Stimulated activated effector memory CD8-positive, alpha-beta T cell treated with anti-CD3 and anti-CD28 coated beads, Interleukin-12 subunit alpha, Interleukin-12 subunit beta, amount 100 ng/mL, for 72 hours (primary cell): Measurements from ENCODE around the gene SF3B1.
"Not testable (repeated sequence)": the region's sequence is repeated elsewhere in the genome, so short reads cannot be mapped to it uniquely, and the experiment has no call there.

ENCODE experiments used
- ATAC-seq: fragments of 150-1000 bp; cut with Tn5 transposase; 2 replicates; pipeline ENCODE4 v1.10.0; 2021
- DNase-seq, 2 donors: peaks; one replicate each; pipeline ENCODE4 v3.0.0; 2021 to 2022; ENCODE audit warnings: low spot score in 2 of 2
- H3K27ac Mint-ChIP-seq: one replicate; pipeline ENCODE4 v1.8.0; 2022; ENCODE audit warnings: mild to moderate bottlenecking, mixed read lengths
- H3K36me3 Mint-ChIP-seq: one replicate; pipeline ENCODE4 v1.8.0; 2022; ENCODE audit warnings: mild to moderate bottlenecking, mixed read lengths
- H3K4me1 Mint-ChIP-seq: one replicate; pipeline ENCODE4 v1.8.0; 2022; ENCODE audit warnings: mixed read lengths
- H3K4me3 Mint-ChIP-seq: one replicate; pipeline ENCODE4 v1.8.0; 2022; ENCODE audit warnings: mild to moderate bottlenecking, mixed read lengths
- H3K9me3 Mint-ChIP-seq: one replicate; pipeline ENCODE4 v1.8.0; 2022; ENCODE audit warnings: mixed read lengths

SF3B1 gene

GRCh38 chr2:197434541-197435513, at the start of gene SF3B1:
Gene SF3B1 (minus strand): TSS chr2:197435028. CDS start chr2:197434999, 29 bp downstream.
- ATAC-seq (peak; percentile 95), DNase-seq (peak; percentile 97 to 100)
- H3K9me3 Mint-ChIP-seq: no peaks in the 10 kb centered on the region
- peak within 1 kb of the TSS; percentile 87 for H3K4me3 Mint-ChIP-seq
- H3K36me3 Mint-ChIP-seq: peaks cover 47% of the 10 kb centered on the region
- H3K4me1 Mint-ChIP-seq: peaks cover 50% of the 10 kb centered on the region
- peak within 1 kb of the TSS; percentile 99 for H3K27ac Mint-ChIP-seq

- H3K4me3 Mint-ChIP-seq, DNase-seq, H3K9me3 Mint-ChIP-seq, ATAC-seq, H3K4me1 Mint-ChIP-seq: not testable (repeated sequence)
- H3K27ac Mint-ChIP-seq: peak overlapping the region; percentile 50
- H3K36me3 Mint-ChIP-seq: peaks cover 68% of the 10 kb centered on the region
Observed at GRCh38 chr2:197484248-197484647, 49.4 kb upstream of the SF3B1 start.

GRCh38 chr2:197480165-197481036, 45.6 kb upstream of the SF3B1 start:
- H3K4me1 Mint-ChIP-seq: peaks cover 10% of the 10 kb centered on the region
- no peak overlapping the region for H3K4me3 Mint-ChIP-seq
- no peak for ATAC-seq
- H3K9me3 Mint-ChIP-seq: peaks cover 3% of the 10 kb centered on the region
- peaks cover 68% of the 10 kb centered on the region for H3K36me3 Mint-ChIP-seq
- no peak overlapping the region for H3K27ac Mint-ChIP-seq
- no peak for DNase-seq

- no peaks in the 10 kb centered on the region for H3K9me3 Mint-ChIP-seq
Observed at GRCh38 chr2:197477797-197478196, 43.0 kb upstream of the SF3B1 start.

GRCh38 chr2:197472166-197472565, 37.3 kb upstream of the SF3B1 start:
- peaks cover 99% of the 10 kb centered on the region for H3K36me3 Mint-ChIP-seq

More at GRCh38 chr2:197477797-197478196, 43.0 kb upstream of the SF3B1 start:
- Mint-ChIP-seq H3K27ac (peak overlapping the region; percentile 82), H3K4me1 (peaks cover 10% of the 10 kb centered on the region), H3K4me3 (no peak overlapping the region), H3K36me3 (peaks cover 79% of the 10 kb centered on the region)
- no peak for ATAC-seq
- no peak for DNase-seq

GRCh38 chr2:197464175-197464574, 29.3 kb upstream of the SF3B1 start:
- H3K4me1 Mint-ChIP-seq: peaks cover 2% of the 10 kb centered on the region
- ATAC-seq: no peak
- no peak overlapping the region for H3K4me3 Mint-ChIP-seq
- no peaks in the 10 kb centered on the region for H3K9me3 Mint-ChIP-seq
- DNase-seq: no peak
- H3K36me3 Mint-ChIP-seq: peaks cover 100% of the 10 kb centered on the region
- H3K27ac Mint-ChIP-seq: no peak overlapping the region

More at GRCh38 chr2:197472166-197472565, 37.3 kb upstream of the SF3B1 start:
- no peak for ATAC-seq
- Mint-ChIP-seq H3K9me3 (no peaks in the 10 kb centered on the region), H3K4me3 (no peak overlapping the region), H3K27ac (peak overlapping the region; percentile 38), H3K4me1 (peaks cover 6% of the 10 kb centered on the region)
- DNase-seq: no peak

GRCh38 chr2:197461057-197461456, 26.2 kb upstream of the SF3B1 start:
- peaks cover 29% of the 10 kb centered on the region for H3K4me1 Mint-ChIP-seq

GRCh38 chr2:197460649-197461048, 25.8 kb upstream of the SF3B1 start:
- no peak for DNase-seq
- peaks cover 79% of the 10 kb centered on the region for H3K36me3 Mint-ChIP-seq

More at GRCh38 chr2:197461057-197461456, 26.2 kb upstream of the SF3B1 start:
- no peak for ATAC-seq
- no peak overlapping the region for H3K27ac Mint-ChIP-seq
- H3K4me3 Mint-ChIP-seq: no peak overlapping the region
- peaks cover 79% of the 10 kb centered on the region for H3K36me3 Mint-ChIP-seq
- H3K9me3 Mint-ChIP-seq: no peaks in the 10 kb centered on the region
- no peak for DNase-seq

GRCh38 chr2:197455428-197455827, 20.6 kb upstream of the SF3B1 start:
- H3K4me1 Mint-ChIP-seq: peaks cover 57% of the 10 kb centered on the region
- peak overlapping the region; percentile 70 for H3K27ac Mint-ChIP-seq

More at GRCh38 chr2:197460649-197461048, 25.8 kb upstream of the SF3B1 start:
- ATAC-seq: no peak
- Mint-ChIP-seq H3K4me1 (peaks cover 33% of the 10 kb centered on the region), H3K4me3 (no peak overlapping the region), H3K9me3 (no peaks in the 10 kb centered on the region), H3K27ac (no peak overlapping the region)

GRCh38 chr2:197454923-197455322, 20.1 kb upstream of the SF3B1 start:
- no peak for ATAC-seq
- DNase-seq: no peak
- H3K9me3 Mint-ChIP-seq: no peaks in the 10 kb centered on the region
- H3K4me3 Mint-ChIP-seq: peak overlapping the region; percentile 97
- H3K36me3 Mint-ChIP-seq: peaks cover 43% of the 10 kb centered on the region
- peaks cover 57% of the 10 kb centered on the region for H3K4me1 Mint-ChIP-seq
- H3K27ac Mint-ChIP-seq: peak overlapping the region; percentile 100

More at GRCh38 chr2:197455428-197455827, 20.6 kb upstream of the SF3B1 start:
- no peak for ATAC-seq
- H3K4me3 Mint-ChIP-seq: peak overlapping the region; percentile 97
- no peaks in the 10 kb centered on the region for H3K9me3 Mint-ChIP-seq
- H3K36me3 Mint-ChIP-seq: peaks cover 48% of the 10 kb centered on the region
- no peak for DNase-seq

- H3K36me3 Mint-ChIP-seq: peaks cover 34% of the 10 kb centered on the region
- H3K4me1 Mint-ChIP-seq: peaks cover 53% of the 10 kb centered on the region
- H3K27ac Mint-ChIP-seq: peak overlapping the region; percentile 100
- peak overlapping the region; percentile 97 for H3K4me3 Mint-ChIP-seq
- ATAC-seq: peak; percentile 80
- no peaks in the 10 kb centered on the region for H3K9me3 Mint-ChIP-seq
- DNase-seq: no peak
Observed at GRCh38 chr2:197453914-197454398, 19.1 kb upstream of the SF3B1 start.

GRCh38 chr2:197453123-197453913, 18.5 kb upstream of the SF3B1 start, which contains the start of gene COQ10B:
Gene COQ10B (plus strand): TSS chr2:197453552. CDS start chr2:197453561, 9 bp downstream.
- Mint-ChIP-seq H3K4me1 (peaks cover 47% of the 10 kb centered on the region), H3K4me3 (peak within 1 kb of the TSS; percentile 97), H3K27ac (peak within 1 kb of the TSS; percentile 100), H3K36me3 (peaks cover 29% of the 10 kb centered on the region), H3K9me3 (no peaks in the 10 kb centered on the region)
- ATAC-seq: peak; percentile 95
- peak; percentile 87 to 97 for DNase-seq

- DNase-seq (no peak), ATAC-seq (no peak)
- Mint-ChIP-seq H3K4me3 (peak overlapping the region; percentile 97), H3K9me3 (no peaks in the 10 kb centered on the region), H3K36me3 (peaks cover 29% of the 10 kb centered on the region), H3K4me1 (peaks cover 41% of the 10 kb centered on the region), H3K27ac (peak overlapping the region; percentile 100)
Observed at GRCh38 chr2:197452754-197453122, 17.9 kb upstream of the SF3B1 start.

GRCh38 chr2:197450935-197451358, 16.1 kb upstream of the SF3B1 start:
- H3K4me3 Mint-ChIP-seq, H3K9me3 Mint-ChIP-seq: not testable (repeated sequence)

More at GRCh38 chr2:197450935-197451358, 16.1 kb upstream of the SF3B1 start:
- DNase-seq, H3K27ac Mint-ChIP-seq, ATAC-seq: not testable (repeated sequence)
- H3K4me1 Mint-ChIP-seq: peaks cover 28% of the 10 kb centered on the region
- H3K36me3 Mint-ChIP-seq: peaks cover 25% of the 10 kb centered on the region
